ENCODE results near the gene MFSD8. TPM values are rescaled to one million over a fixed set of nuclear protein-coding genes. Genes with fewer than 3 reads are reported as not detected.

Gene MFSD8
- total and polyA plus RNA-seq, 4 donors, result 6.3 to 21.0 (median 17.6) TPM

GRCh38 chr4:128009428-128009827, 44.5 kb upstream of the MFSD8 start:
- H3K4me1 ChIP-seq (ENCODE audit: control insufficient read depth in 4 of 4, insufficient read depth in 4 of 4, low read length in 3 of 4), result no peaks in the 10 kb centered on the region
- WGBS, result 89% methylated on average over 3 of the region's 3 CpGs
- H3K27me3 ChIP-seq (ENCODE audit: control insufficient read depth in 4 of 4, insufficient read depth in 4 of 4, low read length in 3 of 4), result no peaks in the 10 kb centered on the region
- DNase-seq (ENCODE audit: low spot score), result no peak
- no peak for TF ChIP-seq NR2F2 (IDR thresholded peaks at IDR 0.05)
- no peak for TF ChIP-seq FOXA2 (IDR thresholded peaks at IDR 0.05)
- TF ChIP-seq HNF4G (IDR thresholded peaks at IDR 0.05), result no peak
- TF ChIP-seq, protein P1, sequence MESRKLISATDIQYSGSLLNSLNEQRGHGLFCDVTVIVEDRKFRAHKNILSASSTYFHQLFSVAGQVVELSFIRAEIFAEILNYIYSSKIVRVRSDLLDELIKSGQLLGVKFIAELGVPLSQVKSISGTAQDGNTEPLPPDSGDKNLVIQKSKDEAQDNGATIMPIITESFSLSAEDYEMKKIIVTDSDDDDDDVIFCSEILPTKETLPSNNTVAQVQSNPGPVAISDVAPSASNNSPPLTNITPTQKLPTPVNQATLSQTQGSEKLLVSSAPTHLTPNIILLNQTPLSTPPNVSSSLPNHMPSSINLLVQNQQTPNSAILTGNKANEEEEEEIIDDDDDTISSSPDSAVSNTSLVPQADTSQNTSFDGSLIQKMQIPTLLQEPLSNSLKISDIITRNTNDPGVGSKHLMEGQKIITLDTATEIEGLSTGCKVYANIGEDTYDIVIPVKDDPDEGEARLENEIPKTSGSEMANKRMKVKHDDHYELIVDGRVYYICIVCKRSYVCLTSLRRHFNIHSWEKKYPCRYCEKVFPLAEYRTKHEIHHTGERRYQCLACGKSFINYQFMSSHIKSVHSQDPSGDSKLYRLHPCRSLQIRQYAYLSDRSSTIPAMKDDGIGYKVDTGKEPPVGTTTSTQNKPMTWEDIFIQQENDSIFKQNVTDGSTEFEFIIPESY (IDR thresholded peaks at IDR 0.05), result no peak
- TF ChIP-seq YY1 (IDR thresholded peaks at IDR 0.05), result no peak
- TF ChIP-seq SP1 (IDR thresholded peaks at IDR 0.05), result no peak
- no peak for TF ChIP-seq EGR1 (IDR thresholded peaks at IDR 0.05; ENCODE audit: low read depth in 2 of 2)
- no peak for TF ChIP-seq JUND (IDR thresholded peaks at IDR 0.05)
- no peak for TF ChIP-seq FOXA1 (IDR thresholded peaks at IDR 0.05)
- TF ChIP-seq TAF1 (conservative IDR thresholded peaks at IDR 0.05), result no peak
- no peak for TF ChIP-seq ATF3 (IDR thresholded peaks at IDR 0.05)
- no peak for TF ChIP-seq REST (IDR thresholded peaks at IDR 0.05)
- TF ChIP-seq, protein P2, sequence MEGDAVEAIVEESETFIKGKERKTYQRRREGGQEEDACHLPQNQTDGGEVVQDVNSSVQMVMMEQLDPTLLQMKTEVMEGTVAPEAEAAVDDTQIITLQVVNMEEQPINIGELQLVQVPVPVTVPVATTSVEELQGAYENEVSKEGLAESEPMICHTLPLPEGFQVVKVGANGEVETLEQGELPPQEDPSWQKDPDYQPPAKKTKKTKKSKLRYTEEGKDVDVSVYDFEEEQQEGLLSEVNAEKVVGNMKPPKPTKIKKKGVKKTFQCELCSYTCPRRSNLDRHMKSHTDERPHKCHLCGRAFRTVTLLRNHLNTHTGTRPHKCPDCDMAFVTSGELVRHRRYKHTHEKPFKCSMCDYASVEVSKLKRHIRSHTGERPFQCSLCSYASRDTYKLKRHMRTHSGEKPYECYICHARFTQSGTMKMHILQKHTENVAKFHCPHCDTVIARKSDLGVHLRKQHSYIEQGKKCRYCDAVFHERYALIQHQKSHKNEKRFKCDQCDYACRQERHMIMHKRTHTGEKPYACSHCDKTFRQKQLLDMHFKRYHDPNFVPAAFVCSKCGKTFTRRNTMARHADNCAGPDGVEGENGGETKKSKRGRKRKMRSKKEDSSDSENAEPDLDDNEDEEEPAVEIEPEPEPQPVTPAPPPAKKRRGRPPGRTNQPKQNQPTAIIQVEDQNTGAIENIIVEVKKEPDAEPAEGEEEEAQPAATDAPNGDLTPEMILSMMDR (IDR thresholded peaks at IDR 0.05; ENCODE audit: low read depth, low read length, missing input control), result no peak
- no peak overlapping the region for H3K27ac ChIP-seq (ENCODE audit: low read depth in 1 of 2, low read length in 2 of 2)
- H3K4me3 ChIP-seq (ENCODE audit: low read depth in 1 of 3, low read length in 3 of 3), result no peak overlapping the region
- H3K9ac ChIP-seq (ENCODE audit: low read depth in 1 of 2, low read length in 2 of 2), result no peak overlapping the region
- H3K9me3 ChIP-seq (ENCODE audit: control insufficient read depth in 4 of 4, low read length in 3 of 4), result no peaks in the 10 kb centered on the region
- peaks cover 0 to 20% (median 4%) of the 10 kb centered on the region in 4 donors for H3K36me3 ChIP-seq (ENCODE audit: control insufficient read depth in 4 of 4, insufficient read depth in 3 of 4, low read depth in 1 of 4, low read length in 3 of 4)

DNA sequence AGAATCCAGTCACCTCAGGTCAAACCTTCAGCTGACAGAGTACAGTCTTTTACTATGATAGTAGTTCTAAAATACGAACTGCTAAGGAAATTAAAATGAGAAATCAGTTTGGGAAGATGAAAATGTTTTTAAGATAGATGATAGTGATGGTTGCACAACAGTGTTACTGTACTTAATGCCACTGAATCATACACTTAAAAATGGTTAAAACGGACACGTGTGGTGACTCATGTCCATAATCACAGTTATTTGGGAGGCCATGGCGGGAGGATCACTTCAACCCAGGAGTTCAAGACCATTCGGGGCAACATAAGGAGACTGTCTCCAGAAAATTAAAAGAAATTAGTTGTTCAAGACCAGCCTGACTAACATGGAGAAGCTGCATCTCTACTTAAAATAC, 41.6 kb upstream of the MFSD8 start:
- Histone ChIP-seq H3K4me3 (ENCODE audit: low read depth in 1 of 3, low read length in 3 of 3) (no peak overlapping the region), H3K4me1 (ENCODE audit: control insufficient read depth in 4 of 4, insufficient read depth in 4 of 4, low read length in 3 of 4) (no peaks in the 10 kb centered on the region), H3K36me3 (ENCODE audit: control insufficient read depth in 4 of 4, insufficient read depth in 3 of 4, low read depth in 1 of 4, low read length in 3 of 4) (peaks cover 0 to 14% (median 4%) of the 10 kb centered on the region in 4 donors), H3K9ac (ENCODE audit: low read depth in 1 of 2, low read length in 2 of 2) (no peak overlapping the region), H3K9me3 (ENCODE audit: control insufficient read depth in 4 of 4, low read length in 3 of 4) (no peaks in the 10 kb centered on the region), H3K27me3 (ENCODE audit: control insufficient read depth in 4 of 4, insufficient read depth in 4 of 4, low read length in 3 of 4) (no peaks in the 10 kb centered on the region), H3K27ac (ENCODE audit: low read depth in 1 of 2, low read length in 2 of 2) (no peak overlapping the region)
- no peak for DNase-seq (ENCODE audit: low spot score)
- TF ChIP-seq JUND (IDR thresholded peaks at IDR 0.05) (no peak), ATF3 (IDR thresholded peaks at IDR 0.05) (no peak), SP1 (IDR thresholded peaks at IDR 0.05) (no peak), RXRA (IDR thresholded peaks at IDR 0.05) (no peak), HNF4A (conservative IDR thresholded peaks at IDR 0.05) (no peak), YY1 (IDR thresholded peaks at IDR 0.05) (no peak), FOXA2 (IDR thresholded peaks at IDR 0.05) (no peak)
- TF ChIP-seq, protein P2 (IDR thresholded peaks at IDR 0.05; ENCODE audit: low read depth, low read length, missing input control), result no peak
- 95% methylated on average over 5 of the region's 5 CpGs for WGBS

Data from liver (tissue), 9 donors.